Ovary (tissue), 3 donors: ENCODE measurements around the gene PHACTR1.

Experiments
- CTCF ChIP-seq, 3 donors: fragments of 450-650 bp in 2 of 3; fragments of 200-600 bp in 1 of 3; IDR thresholded peaks; one replicate each; pipeline versions ENCODE4 v1.5.1 to v1.8.0; 2016 to 2022; ENCODE audit warnings: antibody characterized with exemption in 3 of 3, mild to moderate bottlenecking in 1 of 3
- EP300 ChIP-seq: sonication (generic); formaldehyde crosslinking; IDR thresholded peaks from one replicate; pipeline ENCODE4 v1.6.1; 2017; ENCODE audit warnings: antibody characterized with exemption
- POLR2A ChIP-seq: fragments of 450-650 bp; IDR thresholded peaks from one replicate; pipeline ENCODE4 v1.6.1; 2017; ENCODE audit warnings: antibody characterized with exemption, mild to moderate bottlenecking, moderate library complexity
- donor health status: DM: no; HTN: no; CAD: no.

GRCh38 chr6:13260101-13260598, 543.6 kb downstream of the PHACTR1 start:
- TF ChIP-seq CTCF (IDR thresholded peaks at IDR 0.05) = no peak
- no peak for TF ChIP-seq POLR2A
- no peak for TF ChIP-seq EP300
